Measurements from ENCODE around the gene FERMT3.
"Not testable (repeated sequence)": the region's sequence is repeated elsewhere in the genome, so short reads cannot be mapped to it uniquely, and the experiment has no call there.

The FERMT3 gene

DNA sequence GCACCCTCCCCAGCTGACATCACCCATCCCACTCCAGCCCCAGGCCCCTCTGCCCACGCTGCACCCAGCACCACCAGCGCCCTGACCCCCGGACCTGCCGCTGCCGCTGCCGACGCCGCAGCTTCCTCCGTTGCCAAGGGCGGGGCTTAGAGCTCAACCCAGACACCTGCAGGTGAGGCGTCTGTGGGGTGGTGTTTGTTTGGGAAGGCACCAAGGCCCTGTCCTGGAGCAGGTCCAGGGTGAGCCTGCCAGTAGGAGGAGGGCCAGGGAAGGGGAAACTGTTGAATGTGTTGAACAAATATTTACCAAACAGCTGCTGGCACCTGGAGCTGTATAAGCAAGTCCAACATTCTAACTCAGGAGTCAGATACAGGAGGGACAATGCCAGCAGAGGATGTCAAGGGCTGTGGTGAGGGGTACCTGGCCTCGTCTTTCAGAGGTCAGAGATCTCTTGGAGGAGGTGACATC, 31.0 kb downstream of the FERMT3 start:
- no peak for DNase-seq

DNA sequence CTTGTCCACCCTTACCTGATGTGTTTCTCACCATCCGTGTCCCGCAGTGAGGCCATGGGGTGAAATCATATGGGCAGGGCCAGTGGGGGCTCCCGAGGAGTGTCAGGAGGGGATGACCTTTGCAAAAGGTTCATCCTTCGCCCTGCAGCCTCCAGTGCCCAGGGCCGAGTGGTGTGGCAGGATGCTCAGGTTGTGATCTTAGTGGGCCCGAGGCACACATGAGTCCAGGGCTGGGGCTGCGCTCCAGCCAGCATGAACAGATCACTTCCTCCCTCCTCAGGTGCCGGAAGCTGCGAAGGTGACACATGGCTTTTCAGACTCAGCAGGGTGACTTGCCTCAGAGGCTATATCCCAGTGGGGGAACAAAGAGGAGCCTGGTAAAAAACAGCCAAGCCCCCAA, 31.6 kb downstream of the FERMT3 start:
- no peak for DNase-seq

DNA sequence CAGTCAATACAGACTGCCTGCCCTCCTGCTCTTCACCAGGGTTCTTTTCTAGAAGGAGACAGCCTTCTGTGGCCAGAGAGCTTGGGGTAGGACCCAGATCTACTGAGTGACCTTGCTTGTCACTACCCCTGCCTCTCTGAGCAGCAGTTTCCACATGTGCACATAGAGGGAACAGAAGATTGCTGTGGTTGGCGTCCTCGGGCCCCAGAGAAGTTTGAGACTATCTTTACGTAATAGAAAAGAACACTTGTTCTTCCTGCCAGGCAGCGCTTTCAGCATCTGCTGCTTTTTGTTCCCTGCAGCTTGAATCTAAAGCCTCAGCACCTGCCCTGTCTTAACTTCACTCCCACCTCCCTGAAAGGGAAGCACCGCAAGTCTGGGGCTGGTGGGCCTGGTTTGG, 32.5 kb downstream of the FERMT3 start:
- DNase-seq: no peak

DNA sequence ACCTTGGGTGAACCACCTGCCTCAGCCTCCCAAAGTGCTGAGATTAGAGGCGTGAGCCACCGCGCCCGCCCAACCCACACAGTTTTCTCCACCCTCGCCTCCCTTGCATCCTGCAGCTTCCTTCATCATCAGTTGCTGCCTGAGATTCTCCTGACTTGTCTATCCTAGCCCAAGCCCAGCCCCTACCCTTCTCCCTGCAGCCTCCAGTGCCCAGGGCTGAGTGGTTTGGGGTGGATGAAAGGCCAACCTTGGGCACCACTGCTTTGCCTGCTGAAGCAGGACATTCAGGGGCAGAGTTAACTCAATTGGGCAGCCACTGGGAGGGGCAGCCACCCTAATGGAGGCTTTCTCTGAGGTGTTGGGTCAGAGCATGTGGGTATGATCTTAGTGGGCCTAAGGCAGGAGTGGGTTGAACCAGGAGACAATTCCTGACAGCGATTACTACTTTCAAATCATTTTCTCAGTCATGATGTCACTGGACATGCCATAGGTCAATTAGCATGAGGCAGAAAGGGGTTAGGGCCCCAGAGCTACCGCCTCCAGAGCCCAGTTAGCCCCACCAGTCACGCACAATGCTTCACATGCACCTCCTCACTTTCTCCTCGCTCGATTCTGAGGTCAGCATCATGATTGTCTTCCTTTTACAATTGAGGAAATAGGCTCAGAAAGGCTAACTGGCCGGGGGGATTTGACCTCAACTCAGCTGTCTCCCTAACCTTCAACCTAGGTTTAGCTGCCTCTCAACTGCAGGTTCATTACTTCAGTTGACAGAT, 33.3 kb downstream of the FERMT3 start:
- no peak for DNase-seq

DNA sequence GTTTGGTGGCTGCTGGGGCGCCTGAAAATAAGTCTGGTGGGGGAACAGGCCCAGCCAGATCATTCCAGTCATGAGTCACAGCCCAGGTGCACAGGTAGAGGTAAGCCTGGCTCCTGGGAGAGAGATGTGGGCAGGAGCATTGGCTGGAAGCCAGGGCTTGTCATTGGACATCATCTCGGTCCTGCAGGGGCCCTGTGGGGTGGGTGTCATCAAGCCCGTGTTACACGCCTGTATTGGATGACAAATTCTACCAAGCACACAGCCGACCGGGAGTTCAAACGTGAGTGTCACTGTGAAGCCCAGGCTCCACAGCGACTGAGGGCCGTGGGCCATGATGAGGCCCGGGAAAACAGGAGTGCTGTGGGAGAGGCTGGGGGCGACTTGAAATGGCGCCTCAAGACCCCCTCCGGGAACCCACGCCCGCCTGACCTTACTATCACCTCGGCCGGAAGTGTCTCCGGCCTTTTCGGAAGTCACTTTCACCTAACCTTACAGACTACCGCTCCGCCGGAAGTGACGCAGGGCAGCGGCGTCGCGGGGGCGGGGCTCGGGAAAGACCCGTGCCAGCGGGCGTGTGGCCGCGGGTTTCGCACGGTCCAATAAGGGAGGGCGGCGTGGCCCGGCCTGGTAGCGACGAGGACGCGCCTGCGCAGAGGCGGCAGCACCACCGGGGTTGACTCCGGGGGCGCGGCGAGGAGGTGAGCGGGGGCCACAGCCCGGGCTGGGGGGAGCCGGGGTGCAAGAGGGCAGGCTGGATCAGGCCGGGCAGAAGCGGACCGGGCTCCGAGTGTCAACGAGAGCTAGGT, 34.1 kb downstream of the FERMT3 start, which contains the start of gene FKBP2:
TSS of gene FKBP2 (plus strand) at position 661 of the 806 bp plus-strand sequence. CDS start 1,293 bp downstream, outside the sequence.
- peak; percentile 96 for DNase-seq

DNA sequence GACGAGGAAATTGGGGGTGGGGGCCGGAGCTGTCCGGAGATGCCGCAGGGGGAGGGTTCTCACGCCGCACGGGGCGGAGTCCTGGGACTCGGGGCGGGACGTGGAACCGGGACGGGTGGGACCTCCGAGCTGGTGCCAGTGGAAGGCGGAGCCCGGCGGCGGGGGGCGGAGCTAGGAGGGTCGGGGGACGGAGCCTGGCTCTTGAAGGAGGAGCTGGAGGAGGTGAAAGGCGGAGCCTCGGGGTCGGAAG, 34.6 kb downstream of the FERMT3 start:
- DNase-seq: no peak

DNA sequence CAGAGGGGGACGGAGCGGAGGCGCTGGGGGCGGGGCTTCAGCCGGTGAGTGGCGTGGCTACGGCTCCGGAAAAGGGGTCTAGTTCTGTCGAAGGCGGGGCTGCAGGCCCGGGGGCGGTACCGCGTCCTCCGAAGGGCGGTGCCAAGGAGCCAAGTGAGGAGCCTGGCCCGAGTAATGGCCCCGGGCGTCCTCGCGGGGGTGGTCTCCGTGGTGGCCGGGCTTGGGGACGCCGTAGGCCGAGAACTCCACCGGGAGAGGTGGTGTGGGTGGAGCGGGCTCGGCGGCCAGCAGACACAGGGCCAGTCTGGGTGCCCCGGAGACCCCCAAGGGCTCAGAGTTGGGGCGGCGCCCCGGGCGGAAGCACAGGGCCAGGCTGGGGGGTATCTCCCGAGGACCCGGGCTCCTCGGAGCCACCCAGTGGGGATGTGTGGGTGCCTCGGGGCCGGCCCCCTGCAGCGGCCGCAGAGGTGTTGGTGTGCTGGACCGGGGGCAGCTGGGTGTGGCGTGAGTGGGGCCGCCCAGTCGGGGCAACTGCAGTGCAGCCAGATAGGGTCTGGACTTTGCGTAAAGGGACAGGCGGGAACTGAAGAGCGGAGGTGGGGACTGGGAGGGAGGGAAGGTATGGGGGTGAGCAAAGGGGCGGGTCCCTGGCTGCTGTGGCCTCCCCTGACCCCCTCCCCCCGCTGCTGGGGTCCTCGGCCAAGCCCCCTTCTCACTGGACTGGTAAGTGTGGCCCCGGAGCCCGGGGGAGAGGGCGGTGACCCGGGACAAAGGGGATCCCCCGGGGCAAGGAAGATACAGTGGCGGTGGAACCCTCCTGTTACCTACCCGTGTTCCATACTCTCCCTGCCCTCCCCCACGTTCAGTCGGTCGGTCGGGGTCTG, 35.2 kb downstream of the FERMT3 start:
- peak; percentile 98 for DNase-seq

DNA sequence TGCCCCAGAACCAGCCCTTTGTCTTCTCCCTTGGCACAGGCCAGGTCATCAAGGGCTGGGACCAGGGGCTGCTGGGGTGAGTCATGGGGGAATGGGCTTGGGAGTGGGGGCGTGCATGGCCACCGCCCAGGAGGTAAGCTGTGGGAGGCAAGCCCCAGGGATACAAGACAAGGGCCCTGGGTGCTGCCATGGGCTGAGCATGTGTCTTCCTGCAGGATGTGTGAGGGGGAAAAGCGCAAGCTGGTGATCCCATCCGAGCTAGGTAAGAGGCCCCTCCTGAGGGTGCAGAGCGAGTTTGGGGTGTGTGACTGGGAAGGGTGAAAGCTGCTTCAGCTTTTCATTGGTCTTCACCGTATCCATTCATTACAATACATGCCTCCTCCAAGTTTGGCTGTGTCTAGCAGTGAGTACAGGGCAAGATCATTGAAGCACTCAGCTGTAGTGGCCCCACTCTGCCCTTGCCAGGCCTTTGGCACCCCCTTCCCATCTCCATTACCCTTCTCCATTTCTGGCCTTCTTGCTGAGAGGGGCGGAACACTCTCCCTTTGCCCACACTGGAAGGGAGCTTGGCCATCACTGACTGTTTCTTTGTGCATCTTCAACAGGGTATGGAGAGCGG, 36.8 kb downstream of the FERMT3 start:
- no peak for DNase-seq

DNA sequence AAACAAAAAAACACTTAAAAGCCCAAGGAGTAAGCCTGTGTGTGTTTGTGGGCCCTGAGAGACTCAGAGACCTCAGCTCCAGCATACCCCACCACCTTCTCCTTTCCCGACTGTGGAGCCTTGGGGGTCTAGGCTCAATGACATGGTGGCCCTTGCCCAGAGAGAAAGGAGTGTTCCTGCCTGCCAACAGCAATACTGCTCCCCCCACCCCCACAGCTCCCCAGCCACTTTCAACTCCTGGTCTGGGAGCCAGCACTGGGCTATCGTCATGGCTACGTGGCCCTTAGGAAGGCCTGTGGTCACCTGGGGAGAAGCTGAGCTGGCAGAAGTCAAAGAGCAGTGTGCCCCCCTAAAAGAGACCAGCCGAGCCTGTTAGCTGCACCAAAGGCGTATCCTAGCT, 37.6 kb downstream of the FERMT3 start:
- no peak for DNase-seq

DNA sequence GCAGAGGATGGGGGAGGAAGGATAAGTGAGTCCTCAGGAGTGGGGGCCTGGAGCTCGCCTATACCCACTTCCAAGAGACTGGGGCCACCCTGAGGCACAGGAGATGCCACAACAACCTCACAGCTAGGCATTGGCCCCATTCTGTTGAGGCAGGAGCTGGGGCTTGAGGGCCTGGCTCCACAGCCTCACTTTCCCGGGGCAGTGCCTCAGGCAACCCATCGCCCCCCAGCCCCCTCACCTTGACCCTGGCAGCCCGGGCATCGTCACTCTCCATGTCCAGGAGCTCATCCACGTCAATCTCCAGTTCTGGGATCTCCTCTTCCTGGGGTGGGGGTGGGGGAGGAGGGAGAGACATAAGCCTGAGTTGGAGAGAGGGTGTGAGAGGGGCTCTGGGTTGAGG, 38.4 kb downstream of the FERMT3 start:
- DNase-seq: no peak

DNA sequence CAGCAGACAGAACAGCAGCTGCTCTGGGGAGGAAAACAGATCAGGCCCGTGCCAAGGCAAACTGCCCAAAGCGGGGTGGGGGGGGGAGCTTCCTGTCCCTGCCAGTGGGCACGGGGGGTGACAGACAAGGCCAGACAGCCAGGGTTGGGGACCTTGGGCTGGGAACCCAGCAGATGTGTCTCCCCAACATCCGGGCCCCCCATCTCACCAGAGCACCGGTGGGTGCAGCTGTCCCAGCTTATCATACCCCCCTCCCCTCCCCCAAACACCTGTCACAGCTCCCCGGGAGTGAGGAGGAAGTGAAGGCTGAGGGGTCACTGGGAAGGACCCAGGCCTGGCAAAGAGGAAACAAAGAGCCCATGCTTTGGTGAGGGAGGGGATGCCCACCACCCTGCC, 38.9 kb downstream of the FERMT3 start:
- DNase-seq: no peak

DNA sequence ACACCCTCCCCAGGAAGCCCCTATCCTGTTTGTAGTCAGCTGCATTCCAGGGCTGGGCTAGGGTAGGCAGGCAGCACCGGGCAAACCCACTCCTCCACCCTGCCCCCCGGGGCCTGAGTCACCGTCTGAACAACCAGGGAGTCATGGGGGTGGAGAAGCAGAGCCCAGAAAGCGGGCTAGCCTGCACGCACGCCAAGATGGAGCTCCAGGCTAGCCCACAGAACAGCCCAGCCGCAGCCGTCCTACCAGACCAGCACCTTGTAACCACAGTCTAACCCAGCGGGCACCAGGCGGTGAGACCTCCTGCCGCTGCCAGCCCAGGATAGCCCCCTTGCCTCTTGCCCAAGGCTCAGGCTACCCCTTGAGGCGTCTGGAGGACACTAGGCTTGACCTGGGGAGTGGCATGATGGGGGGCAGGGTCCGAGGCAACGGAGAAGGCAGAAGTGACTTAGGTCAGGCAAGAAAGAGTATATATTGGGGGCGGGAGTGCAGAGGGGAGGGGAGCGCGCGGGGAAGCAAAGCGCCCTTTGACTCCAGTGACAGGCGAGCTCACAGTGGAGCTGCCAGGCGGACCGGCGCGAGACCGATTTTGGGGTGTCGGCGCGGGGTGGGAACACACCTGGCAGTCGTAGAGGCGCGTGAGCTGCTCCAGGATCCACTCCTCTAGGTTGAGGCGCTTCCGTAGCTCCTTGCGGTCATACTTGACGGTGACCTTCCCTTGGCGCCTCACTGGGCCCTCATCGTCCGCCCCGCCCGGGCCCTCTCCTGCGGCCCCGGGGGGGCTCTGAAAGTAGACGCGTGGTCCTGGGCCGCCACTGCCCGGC, 39.5 kb downstream of the FERMT3 start:
- DNase-seq: peak; percentile 66

DNA sequence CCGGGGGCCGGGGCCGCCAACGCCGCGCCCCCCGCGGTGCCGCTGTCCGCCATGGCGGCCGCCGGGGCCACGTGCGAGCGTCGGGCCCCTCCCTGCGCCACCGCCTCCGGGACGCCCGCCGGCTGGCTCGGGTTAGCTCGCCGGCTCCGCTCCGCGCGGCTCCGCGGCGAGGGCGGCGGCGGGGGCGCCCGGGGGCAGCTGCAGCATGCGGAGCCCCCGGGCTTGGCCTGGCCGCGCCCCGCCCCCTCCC, 40.0 kb downstream of the FERMT3 start:
- not testable (repeated sequence) for DNase-seq

DNA sequence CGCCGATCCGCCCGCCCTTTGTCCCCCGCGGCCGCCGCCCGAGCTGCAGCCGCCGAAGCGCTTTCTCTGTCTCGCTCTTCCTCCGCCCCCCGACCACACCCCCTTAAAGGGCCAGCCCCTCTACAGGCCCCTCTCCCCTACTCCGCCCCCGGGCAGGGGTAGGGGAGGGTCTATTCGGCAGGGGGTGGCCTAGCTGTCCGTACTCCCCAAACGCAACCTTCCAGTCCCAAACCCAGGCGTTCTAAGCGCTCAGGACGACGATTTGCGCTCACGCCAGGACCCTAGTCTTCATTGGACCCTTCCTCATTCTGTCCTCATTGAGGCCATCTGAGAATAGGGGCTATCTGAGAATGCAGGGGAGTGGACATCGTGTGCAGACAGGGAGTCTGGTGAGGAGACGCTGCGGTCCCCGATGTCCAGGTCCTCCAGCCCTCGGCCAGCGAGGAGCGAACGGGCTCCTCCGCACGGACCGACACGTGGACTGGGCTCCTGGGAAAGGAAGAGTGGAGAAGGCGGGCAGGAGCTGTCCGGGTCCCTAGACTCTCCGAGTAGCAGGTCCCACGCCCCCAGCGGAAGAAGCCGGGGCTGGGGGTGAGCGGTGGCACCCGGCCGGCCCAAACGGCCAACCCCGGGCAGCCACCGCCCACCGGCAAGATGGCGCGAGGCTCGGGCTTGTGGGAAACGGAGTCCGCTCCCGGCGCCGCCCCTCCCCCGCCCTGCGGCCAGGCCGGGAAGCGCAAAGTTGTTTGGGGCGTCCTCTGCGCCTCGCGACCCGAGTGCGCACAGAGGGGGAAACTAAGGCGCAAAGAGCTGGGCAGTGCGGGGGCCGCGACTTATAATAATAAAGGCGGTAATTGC, 40.6 kb downstream of the FERMT3 start, which contains the start of gene PPP1R14B:
TSS of gene PPP1R14B (minus strand) at position 73 of the 858 bp plus-strand sequence. CDS start 270 bp downstream, outside the sequence.
- peak; percentile 93 for DNase-seq

DNA sequence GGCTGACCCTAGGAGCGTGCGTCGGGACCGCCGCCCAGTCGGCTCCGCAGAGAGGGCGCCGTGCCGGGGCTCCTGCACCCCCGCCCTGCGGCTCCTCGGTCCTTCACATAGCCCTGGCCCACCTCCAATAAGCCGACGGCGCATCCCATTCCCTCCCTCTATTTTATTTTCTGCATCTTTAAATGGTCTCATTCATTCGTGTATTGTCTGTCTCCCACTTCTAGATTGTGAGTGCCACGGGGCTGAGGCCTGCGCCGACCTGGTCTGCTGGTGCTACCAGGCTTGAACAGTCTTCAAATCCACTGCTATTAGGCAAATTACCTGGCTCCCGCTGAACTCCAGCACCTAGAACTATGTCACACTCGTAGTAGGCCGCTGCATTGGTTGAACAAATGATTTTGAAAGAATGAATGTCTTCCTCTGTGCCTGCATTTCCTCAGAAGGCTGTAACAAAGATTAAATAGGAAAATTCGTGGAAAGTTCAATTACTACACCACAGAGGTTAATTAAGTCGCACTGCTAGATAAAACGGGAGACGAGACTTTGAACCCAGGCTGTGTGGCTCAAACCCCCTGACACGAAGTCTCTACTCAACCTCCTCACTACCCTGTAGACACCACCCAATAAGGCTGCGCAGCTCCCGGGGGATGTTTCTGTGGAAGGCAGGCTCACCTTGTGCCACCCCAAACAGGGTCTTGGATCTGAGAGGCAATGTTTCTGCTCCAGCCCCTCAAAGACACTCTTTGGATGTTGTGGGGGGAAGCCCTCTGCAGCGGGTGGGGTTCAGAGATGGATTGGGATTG, 41.4 kb downstream of the FERMT3 start:
- no peak for DNase-seq

DNA sequence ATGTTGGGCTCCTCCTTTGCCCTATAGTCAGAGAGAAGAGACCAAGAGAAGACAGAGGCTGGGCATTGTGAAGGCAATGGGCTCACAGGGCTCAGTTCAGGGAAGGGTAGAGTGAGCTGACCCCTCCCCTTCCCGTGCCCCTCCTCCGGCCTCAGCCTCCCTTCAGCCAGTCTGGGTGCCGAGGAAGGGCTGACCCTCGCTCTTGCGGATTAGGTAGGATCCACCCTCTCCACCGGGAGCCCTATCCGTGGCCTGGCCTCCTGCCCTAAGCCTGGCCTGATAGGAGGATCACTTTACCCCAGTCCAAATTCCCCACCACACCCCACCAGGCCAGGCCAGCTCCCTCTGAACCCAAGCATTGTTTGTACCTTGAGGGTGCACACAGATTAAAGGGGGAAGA, 42.1 kb downstream of the FERMT3 start:
- no peak for DNase-seq

DNA sequence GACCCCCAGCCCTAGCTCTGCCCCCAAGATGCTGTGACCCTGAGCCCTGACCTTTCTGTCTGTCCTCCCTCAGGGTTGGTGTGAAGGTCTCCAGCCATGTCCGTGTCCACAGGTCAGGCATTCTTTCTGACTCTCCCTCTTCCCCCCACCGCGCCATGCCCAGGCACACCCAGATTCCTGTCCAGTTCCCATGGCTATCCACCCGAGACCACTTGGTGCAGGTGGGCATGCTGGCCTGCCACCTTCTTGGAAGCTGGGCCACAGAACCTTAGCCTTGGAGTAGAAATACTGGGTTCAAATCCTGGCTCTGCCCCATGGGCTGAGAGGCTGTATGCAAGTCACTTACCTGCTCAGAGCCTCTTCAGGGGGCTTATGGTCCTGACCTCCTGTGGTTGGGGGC, 42.5 kb downstream of the FERMT3 start:
- no peak for DNase-seq

DNA sequence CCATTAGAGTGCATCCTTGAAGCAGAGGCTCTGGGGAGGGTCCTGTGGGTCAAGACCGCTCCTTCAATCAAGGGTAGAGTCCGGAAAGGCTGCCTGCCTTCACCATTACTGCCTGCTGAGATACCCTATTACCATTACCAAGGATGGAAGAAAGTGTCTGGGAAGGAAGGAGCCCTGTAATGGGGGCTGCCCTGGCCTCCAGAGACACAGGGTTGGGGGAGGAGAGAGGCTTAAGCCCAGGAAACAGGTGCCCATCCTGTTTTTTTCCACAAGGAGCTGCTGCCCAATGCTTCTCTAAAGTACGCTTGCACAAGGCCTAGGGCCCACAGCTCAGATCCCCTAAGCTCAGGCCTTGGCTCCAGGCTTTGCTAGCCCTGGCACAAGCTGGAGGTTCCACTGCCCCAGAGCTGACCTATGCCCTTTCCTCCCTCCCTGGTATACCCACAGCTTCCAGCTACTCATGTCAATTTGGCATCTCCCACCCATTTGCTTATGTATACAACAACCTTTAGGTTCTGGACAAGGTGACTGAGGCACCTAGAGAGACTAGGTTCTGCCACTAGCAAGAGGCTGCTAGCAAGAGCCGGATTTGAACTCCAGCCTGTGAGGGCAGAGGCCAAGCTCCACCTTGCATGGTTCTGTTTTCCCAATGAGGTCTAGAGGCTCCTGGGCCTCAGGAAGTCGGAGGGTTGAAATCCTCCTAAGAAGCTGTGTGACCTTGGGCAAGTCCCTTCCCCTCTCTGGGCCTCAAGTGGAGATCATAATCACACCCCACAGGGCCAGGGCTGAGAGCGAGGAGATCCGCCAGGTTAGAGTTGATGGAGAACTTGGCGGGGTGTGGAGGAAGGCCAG, 43.3 kb downstream of the FERMT3 start:
- DNase-seq: no peak

DNA sequence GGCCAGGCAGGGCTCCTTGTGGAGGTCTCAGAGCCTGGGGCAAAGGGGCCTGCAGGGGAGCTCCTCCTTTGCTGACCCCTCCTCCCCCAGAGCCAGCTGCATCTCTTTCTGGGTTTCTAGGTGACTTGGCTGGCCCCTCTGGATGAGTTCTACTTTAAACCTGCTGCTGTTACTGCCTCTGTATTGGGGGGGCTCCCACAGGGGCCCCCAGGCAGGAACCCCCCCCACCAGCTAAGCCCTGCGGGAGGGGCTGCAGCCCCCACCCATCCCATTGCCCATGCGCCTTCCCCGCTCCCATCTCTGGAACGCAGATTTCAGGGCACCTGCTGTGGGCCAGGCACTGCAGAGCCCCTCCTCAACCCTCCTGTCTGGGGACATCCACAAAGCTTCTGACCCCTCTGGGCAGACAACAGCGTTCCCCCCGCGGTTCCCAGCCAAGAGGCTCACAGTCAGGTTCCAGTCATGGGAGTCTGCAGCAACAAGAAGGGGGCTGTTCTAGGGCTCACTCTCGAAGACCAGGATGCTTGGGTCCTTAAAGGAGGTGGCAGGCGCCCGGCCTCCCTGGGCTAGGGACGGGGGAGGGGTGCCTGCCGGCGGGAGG, 44.0 kb downstream of the FERMT3 start:
- DNase-seq: no peak

All from retina (tissue), 1 donor.